ENCODE data around the gene COL18A1. TPM values are rescaled to one million over a fixed set of nuclear protein-coding genes. Genes with fewer than 3 reads are reported as not detected.

COL18A1 gene
- total and polyA plus RNA-seq, 2 donors from 2014 or later: 150 to 316 TPM

DNA sequence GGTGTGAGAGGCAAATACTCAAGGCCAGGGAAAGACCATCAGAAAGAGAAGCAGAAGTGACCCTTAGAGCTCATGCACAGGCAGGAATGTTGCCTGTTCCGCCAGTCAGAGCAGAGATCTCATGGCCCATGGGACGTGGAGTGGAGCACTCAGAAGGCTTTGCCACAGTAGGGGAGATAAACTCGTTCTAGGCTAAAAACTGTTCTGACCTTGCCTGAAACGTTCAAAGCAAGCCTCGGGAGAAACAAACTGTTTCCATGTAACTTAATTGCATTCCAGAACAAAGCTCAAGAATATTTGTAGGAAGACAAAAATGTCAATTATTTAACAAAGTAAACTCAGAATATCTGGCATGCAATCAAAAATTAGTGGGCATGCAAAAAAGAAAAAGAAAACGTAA lies 158.0 kb downstream of the COL18A1 start:
- intact Hi-C loops (cut with DNase I): no loop called here
- TF ChIP-seq, protein P1, sequence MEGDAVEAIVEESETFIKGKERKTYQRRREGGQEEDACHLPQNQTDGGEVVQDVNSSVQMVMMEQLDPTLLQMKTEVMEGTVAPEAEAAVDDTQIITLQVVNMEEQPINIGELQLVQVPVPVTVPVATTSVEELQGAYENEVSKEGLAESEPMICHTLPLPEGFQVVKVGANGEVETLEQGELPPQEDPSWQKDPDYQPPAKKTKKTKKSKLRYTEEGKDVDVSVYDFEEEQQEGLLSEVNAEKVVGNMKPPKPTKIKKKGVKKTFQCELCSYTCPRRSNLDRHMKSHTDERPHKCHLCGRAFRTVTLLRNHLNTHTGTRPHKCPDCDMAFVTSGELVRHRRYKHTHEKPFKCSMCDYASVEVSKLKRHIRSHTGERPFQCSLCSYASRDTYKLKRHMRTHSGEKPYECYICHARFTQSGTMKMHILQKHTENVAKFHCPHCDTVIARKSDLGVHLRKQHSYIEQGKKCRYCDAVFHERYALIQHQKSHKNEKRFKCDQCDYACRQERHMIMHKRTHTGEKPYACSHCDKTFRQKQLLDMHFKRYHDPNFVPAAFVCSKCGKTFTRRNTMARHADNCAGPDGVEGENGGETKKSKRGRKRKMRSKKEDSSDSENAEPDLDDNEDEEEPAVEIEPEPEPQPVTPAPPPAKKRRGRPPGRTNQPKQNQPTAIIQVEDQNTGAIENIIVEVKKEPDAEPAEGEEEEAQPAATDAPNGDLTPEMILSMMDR (IDR thresholded peaks at IDR 0.05; ENCODE audit: borderline replicate concordance, extremely low read depth, insufficient read depth): no peak
- DNase-seq: peak in 1 of 5 donors; percentile 8
- no peak overlapping the region for H3K27ac ChIP-seq (ENCODE audit: low read depth in 2 of 2, low read length in 2 of 2)
- FAIRE-seq: no peak
- no peaks in the 10 kb centered on the region for H3K9me3 ChIP-seq (ENCODE audit: control insufficient read depth in 2 of 3, insufficient read depth in 1 of 3, low read length in 3 of 3)
- no peaks in the 10 kb centered on the region for H3K27me3 ChIP-seq (ENCODE audit: control insufficient read depth, insufficient read depth, low read length)
- H3K4me3 ChIP-seq (ENCODE audit: low read length in 3 of 3): no peak overlapping the region
- H3K9ac ChIP-seq (ENCODE audit: low read length in 3 of 3): no peak overlapping the region
- H3K36me3 ChIP-seq (ENCODE audit: control insufficient read depth in 2 of 3, insufficient read depth in 3 of 3, low read length in 3 of 3): no peaks in the 10 kb centered on the region
- no peaks in the 10 kb centered on the region for H3K4me1 ChIP-seq (ENCODE audit: control insufficient read depth in 2 of 3, insufficient read depth in 2 of 3, low read depth in 1 of 3, low read length in 3 of 3)

Small RNAs within 50 kb of the gene (microRNA-seq; reads per million reads assigned to microRNA genes)
- gene MIR6815: 2.0 reads per million

Other genes starting within 250 kb of the COL18A1 start
- gene POFUT2, start 117.3 kb upstream of the COL18A1 start, total RNA-seq: 30.2 TPM
- 18.3 TPM for gene POFUT2, start 117.3 kb upstream of the COL18A1 start, polyA plus RNA-seq (ENCODE audit: insufficient read depth, low read depth, low replicate concordance)
- 7.2 TPM for gene SLC19A1, start 137.3 kb downstream of the COL18A1 start, total RNA-seq
- 5.1 TPM for gene SLC19A1, start 137.3 kb downstream of the COL18A1 start, polyA plus RNA-seq (ENCODE audit: insufficient read depth, low read depth, low replicate concordance)
- gene PCBP3, start 238.6 kb downstream of the COL18A1 start, total RNA-seq: 5.4 TPM
- gene PCBP3, start 238.6 kb downstream of the COL18A1 start, polyA plus RNA-seq (ENCODE audit: insufficient read depth, low read depth, low replicate concordance): 2.3 TPM

All from kidney (tissue), 14 donors.